K562 (cell line): Measurements from ENCODE around the gene GNGT2. TPM values are rescaled to one million over a fixed set of nuclear protein-coding genes. Genes with fewer than 3 reads are reported as not detected.

Experiments used
- ARHGAP35 ChIP-seq: fragments of 450-650 bp; IDR thresholded peaks from 2 replicates; pipeline ENCODE4 v1.6.1; 2018; ENCODE audit not compliant: partially characterized antibody
- CEBPG ChIP-seq, 3 experiments: fragments of 200-800 bp in 1 of 3; sonication (Bioruptor generic) in 1 of 3; sonication (generic) in 1 of 3; formaldehyde crosslinking in 1 of 3; IDR thresholded peaks in 2 of 3; conservative IDR thresholded peaks in 1 of 3; 2 replicates each; pipeline versions ENCODE4 v1.6.1 to v1.8.0; 2016 to 2022; ENCODE audit warnings: missing compliant biosample characterization in 2 of 3, missing genetic modification characterization in 2 of 3, mild to moderate bottlenecking in 1 of 3, missing genetic modification reagents in 1 of 3
- DDX20 ChIP-seq: fragments of 450-650 bp; IDR thresholded peaks from 2 replicates; pipeline ENCODE4 v1.6.1; 2016; ENCODE audit warnings: missing genetic modification characterization, low read depth, mild to moderate bottlenecking, missing compliant biosample characterization, moderate library complexity
- DIDO1 ChIP-seq: fragments of 450-650 bp; IDR thresholded peaks from 2 replicates; pipeline ENCODE4 v1.6.1; 2016; ENCODE audit warnings: low read depth, missing biosample characterization, missing genetic modification characterization
- E2F1 ChIP-seq: sonication (generic); formaldehyde crosslinking; IDR thresholded peaks from 2 replicates; pipeline ENCODE4 v1.8.1; 2023; ENCODE audit warnings: mild to moderate bottlenecking, missing genetic modification reagents, moderate library complexity
- HBP1 ChIP-seq: fragments of 450-650 bp; formaldehyde crosslinking; IDR thresholded peaks from 2 replicates; pipeline ENCODE4 v1.4.0; 2022; ENCODE audit warnings: missing genetic modification characterization
- HDGF ChIP-seq: fragments of 450-650 bp; IDR thresholded peaks from 2 replicates; pipeline ENCODE4 v1.6.1; 2016
- HNRNPLL ChIP-seq: fragments of 200-400 bp; formaldehyde crosslinking; IDR thresholded peaks from 2 replicates; pipeline ENCODE4 v1.6.1; 2017; ENCODE audit warnings: low read length, low read depth, mild to moderate bottlenecking; ENCODE audit not compliant: poor library complexity, severe bottlenecking
- JUN ChIP-seq, 2 experiments: sonication (generic) in 1 of 2; formaldehyde crosslinking in 1 of 2; IDR thresholded peaks; 2 replicates each; pipeline versions ENCODE4 v1.6.1 to v1.8.0; 2012 to 2022; ENCODE audit warnings: borderline replicate concordance in 2 of 2, mild to moderate bottlenecking in 2 of 2, improper control_type of control experiment in 1 of 2, low read depth in 1 of 2, low read length in 1 of 2, missing genetic modification reagents in 1 of 2
- MXD1 ChIP-seq: fragments of 250-450 bp; sonication (Bioruptor Pico); IDR thresholded peaks from 2 replicates; pipeline ENCODE4 v1.8.0; 2021; ENCODE audit warnings: borderline replicate concordance, mild to moderate bottlenecking, moderate library complexity; ENCODE audit not compliant: poor library complexity, severe bottlenecking
- NCOA1 ChIP-seq: fragments of 450-650 bp; IDR thresholded peaks from 2 replicates; pipeline ENCODE4 v1.6.1; 2016; ENCODE audit warnings: low read depth
- NFIC ChIP-seq: fragments of 450-650 bp; IDR thresholded peaks from 2 replicates; pipeline ENCODE4 v1.6.1; 2017; ENCODE audit warnings: mild to moderate bottlenecking, inconsistent platforms
- NR3C1 ChIP-seq: sonication (generic); formaldehyde crosslinking; IDR thresholded peaks from 2 replicates; pipeline ENCODE4 v1.8.1; 2022; ENCODE audit warnings: missing genetic modification reagents
- PKNOX1 ChIP-seq: fragments of 450-650 bp; IDR thresholded peaks from 2 replicates; pipeline ENCODE4 v1.6.1; 2016
- PRMT5 ChIP-seq: sonication (generic); formaldehyde crosslinking; IDR thresholded peaks from 2 replicates; pipeline ENCODE4 v1.5.0; 2020; ENCODE audit warnings: missing genetic modification reagents
- RBM22 ChIP-seq: fragments of 200-400 bp; formaldehyde crosslinking; IDR thresholded peaks from 2 replicates; pipeline ENCODE4 v1.6.1; 2018; ENCODE audit warnings: low read length, low read depth; ENCODE audit not compliant: poor library complexity, severe bottlenecking
- RUNX1 ChIP-seq: sonication (generic); IDR thresholded peaks from 2 replicates; pipeline ENCODE4 v1.6.1; 2016; ENCODE audit warnings: antibody characterized with exemption, low read depth
- TAF9B ChIP-seq: fragments of 450-650 bp; IDR thresholded peaks from 2 replicates; pipeline ENCODE4 v1.6.1; 2018; ENCODE audit warnings: mild to moderate bottlenecking; ENCODE audit not compliant: partially characterized antibody
- THRAP3 ChIP-seq: fragments of 450-650 bp; IDR thresholded peaks from 2 replicates; pipeline ENCODE4 v1.6.1; 2016; ENCODE audit warnings: mild to moderate bottlenecking, inconsistent platforms, borderline replicate concordance
- ZC3H8 ChIP-seq: fragments of 450-650 bp; IDR thresholded peaks from 2 replicates; pipeline ENCODE4 v1.6.1; 2017
- ZNF311 ChIP-seq: fragments of 250-450 bp; sonication (Bioruptor Pico); IDR thresholded peaks from 2 replicates; pipeline ENCODE4 v1.4.0; 2020; ENCODE audit warnings: mild to moderate bottlenecking, moderate library complexity
- ZNF76 ChIP-seq: fragments of 250-450 bp; sonication (Bioruptor Pico); IDR thresholded peaks from 2 replicates; pipeline ENCODE4 v1.4.0; 2020; ENCODE audit warnings: mild to moderate bottlenecking, moderate library complexity, borderline replicate concordance
- polyA plus RNA-seq, 8 experiments: library from polyadenylated mRNA; depleted of rRNA in 4 of 8; stranded (reverse) in 5 of 8; unstranded in 3 of 8; fragments of >200 nt; fragmentation: Nextera tagmentation in 2 of 8; fragmentation: Illumina TruSeq in 1 of 8; extraction: Ambion mirVana in 2 of 8; extraction: Trizol in 1 of 8; gene quantifications; 2 replicates each; pipeline versions ENCODE4 v1.2.1 to v1.2.3, GENCODE V29; 2011 to 2014; ENCODE audit warnings: inconsistent platforms in 1 of 8, missing spikeins in 1 of 8
- total RNA-seq, 7 experiments: library from RNA; depleted of rRNA in 6 of 7; stranded (reverse); fragments of >200 nt in 6 of 7; fragmentation: Illumina TruSeq in 2 of 7; extraction: Trizol in 2 of 7; gene quantifications; 2 replicates each; pipeline versions ENCODE4 v1.2.1 to v1.2.3, GENCODE V29; 2011 to 2021; ENCODE audit warnings: low replicate concordance in 1 of 7

Gene GNGT2
- total and polyA plus RNA-seq, 9 of the 15 experiments (the other 6 are each of a cell fraction or from before 2014, with no cell fraction given) = not detected

GRCh38 chr17:49191917-49192741 lies 18.2 kb downstream of the GNGT2 start (continued):
- TF ChIP-seq CEBPG (CRISPR knock-in tag; IDR thresholded peaks at IDR 0.05) = no peak
- no peak for TF ChIP-seq CEBPG (tag; conservative IDR thresholded peaks at IDR 0.05 in 1 of 2, IDR thresholded peaks at IDR 0.05 in 1 of 2)
- peak; percentile 78 for TF ChIP-seq HNRNPLL
- TF ChIP-seq ZNF311 (CRISPR knock-in tag) = no peak
- no peak for TF ChIP-seq THRAP3
- no peak for TF ChIP-seq NCOA1
- TF ChIP-seq NR3C1 = no peak
- TF ChIP-seq MXD1 (CRISPR knock-in tag) = no peak
- TF ChIP-seq JUN (IDR thresholded peaks at IDR 0.05; ENCODE audit: borderline replicate concordance, low read depth, low read length) = no peak
- no peak for TF ChIP-seq JUN (CRISPR knock-in tag; IDR thresholded peaks at IDR 0.05; ENCODE audit: borderline replicate concordance)
- TF ChIP-seq TAF9B = peak; percentile 21
- no peak for TF ChIP-seq HBP1 (CRISPR knock-in tag)
- TF ChIP-seq RUNX1 = no peak
- no peak for TF ChIP-seq HDGF
- TF ChIP-seq RBM22 = peak; percentile 94
- 0 out of 2 replicates have a peak, but pooled peaks have one; percentile 25 for TF ChIP-seq DIDO1
- peak; percentile 82 for TF ChIP-seq NFIC
- no peak for TF ChIP-seq ZC3H8
- TF ChIP-seq PRMT5 (CRISPR knock-in tag) = no peak
- no peak for TF ChIP-seq DDX20 (tag)
- TF ChIP-seq E2F1 (CRISPR knock-in tag) = peak; percentile 89; the same call in 1 of the 2 replicates
- no peak for TF ChIP-seq ZNF76 (CRISPR knock-in tag)
- TF ChIP-seq ARHGAP35 = no peak
- no peak for TF ChIP-seq PKNOX1
